ENCODE measurements around the gene LYZL1.

DNA sequence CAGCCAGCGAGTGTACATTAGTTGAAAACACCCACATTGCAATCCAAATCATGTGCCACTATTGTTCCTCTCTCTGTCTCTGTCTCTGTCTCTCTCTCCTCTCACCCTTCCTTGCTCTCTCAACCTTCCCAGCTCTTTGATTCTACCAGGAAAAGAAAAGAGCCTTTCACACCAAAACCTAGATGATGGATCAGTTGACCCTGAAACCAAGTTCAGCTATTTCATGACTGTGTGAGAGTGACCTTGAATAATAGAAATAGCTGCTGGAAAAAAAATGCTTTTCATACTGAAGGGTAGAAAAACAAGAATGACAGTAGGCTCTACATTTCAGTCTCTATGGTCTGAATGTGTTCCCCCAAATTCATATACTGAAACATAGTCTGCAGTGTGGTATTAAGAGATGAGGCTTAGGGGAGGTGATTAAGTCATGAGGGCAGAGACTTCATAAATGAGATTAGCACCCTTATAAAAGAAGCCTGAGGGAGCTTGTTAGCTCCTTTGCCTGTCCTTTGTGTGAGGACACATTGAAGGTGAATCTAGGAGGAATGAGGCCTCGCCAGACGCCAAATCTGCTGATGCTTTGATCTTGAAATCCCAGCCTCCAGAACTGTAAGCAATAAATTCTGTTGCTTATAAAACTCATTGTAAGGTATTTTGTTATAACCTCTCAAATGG lies 65.2 kb downstream of the LYZL1 start:
- TF ChIP-seq EZH2 (IDR thresholded peaks at IDR 0.05) (no peak), POLR2AphosphoS5 (IDR thresholded peaks at IDR 0.05; ENCODE audit: borderline replicate concordance, low read depth, low read length) (no peak), FOXP2 (optimal IDR thresholded peaks at IDR 0.05; ENCODE audit: control extremely low read depth, extremely low read length, insufficient read depth) (no peak)

All from SK-N-MC (cell line).